K562 (cell line): Measurements from ENCODE around the gene AGGF1. TPM values are rescaled to one million over a fixed set of nuclear protein-coding genes. Genes with fewer than 3 reads are reported as not detected.

Source experiments
- ATAC-seq: fragments of 200-7000 bp; cut with Tn5 transposase; 3 replicates; pipeline ENCODE4 v1.9.1; 2020; ENCODE audit warnings: moderate library complexity
- BruUV-seq: library from RNA; stranded (reverse); fragments of 400-500 nt; replicated peaks from 2 replicates; lab custom pipeline; 2021; lab: Mats Ljungman, UMichigan
- CTCF ChIA-PET: fragments of 300-600 bp; formaldehyde crosslinking; extraction: SDS; loops from one replicate; lab custom pipeline; 2021; ENCODE audit warnings: low intra/inter-chr PET ratio; lab: Yijun Ruan, JAX
- POLR2A ChIA-PET: fragments of 300-600, 350-650 bp; sonication (Branson Sonifier 250); formaldehyde crosslinking; extraction: SDS; loops from one replicate; lab custom pipeline; 2021; ENCODE audit warnings: antibody characterized with exemption, inconsistent platforms; lab: Yijun Ruan, JAX
- DNase-seq, 4 experiments: peaks; one replicate each; pipeline versions ENCODE4 v3.0.0 to v3.0.0-alpha.2; 2011 to 2018; ENCODE audit warnings: low spot score in 3 of 4, mixed read lengths in 3 of 4; ENCODE audit errors: extremely low read depth in 1 of 4
- FAIRE-seq: peaks from 2 replicates; lab custom pipeline; 2011; peaks lifted over from hg19 to GRCh38; lab: Jason Lieb, UNC
- H2AFZ ChIP-seq: 2 replicates; pipeline ENCODE4 v1.6.0; 2011; ENCODE audit warnings: low read depth, low read length, control low read depth, inconsistent platforms
- H3K27ac ChIP-seq: fragments of 200-600 bp; 3 replicates; pipeline ENCODE4 v1.8.0; 2011; ENCODE audit warnings: low read depth, mild to moderate bottlenecking, control low read depth, inconsistent platforms, low read length, moderate library complexity, mixed read lengths; ENCODE audit errors: extremely low read depth
- H3K27me3 ChIP-seq, 2 experiments: fragments of 300-600 bp in 1 of 2; 2 replicates in 1 of 2; 3 replicates in 1 of 2; pipeline versions ENCODE4 v1.6.0 to v1.8.0; 2011; ENCODE audit warnings: inconsistent platforms in 2 of 2, low read length in 2 of 2, mild to moderate bottlenecking in 1 of 2, mixed read lengths in 1 of 2, moderate library complexity in 1 of 2; ENCODE audit not compliant: control insufficient read depth in 2 of 2, insufficient read depth in 2 of 2
- H3K36me3 ChIP-seq: fragments of 300-600 bp; 3 replicates; pipeline ENCODE4 v1.8.0; 2011; ENCODE audit warnings: mild to moderate bottlenecking, low read length, inconsistent platforms; ENCODE audit not compliant: control insufficient read depth, insufficient read depth
- H3K4me1 ChIP-seq, 2 experiments: fragments of 200-600 bp in 1 of 2; replicated peaks in 1 of 2; 2 replicates in 1 of 2; 3 replicates in 1 of 2; pipeline versions ENCODE4 v1.5.1 to v1.8.0; 2011; ENCODE audit warnings: inconsistent platforms in 2 of 2, low read length in 2 of 2, mild to moderate bottlenecking in 1 of 2, mixed read lengths in 1 of 2, moderate library complexity in 1 of 2; ENCODE audit not compliant: control insufficient read depth in 2 of 2, insufficient read depth in 2 of 2
- H3K4me2 ChIP-seq: 2 replicates; pipeline ENCODE4 v1.6.1; 2011; ENCODE audit warnings: low read length, control low read depth, inconsistent platforms, mixed read lengths; ENCODE audit not compliant: insufficient read depth
- H3K4me3 ChIP-seq: fragments of 200-600 bp; sonication (generic), shearing (Covaris generic); 2 replicates; pipeline ENCODE4 v1.5.1; 2016; ENCODE audit warnings: control low read depth, inconsistent platforms
- H3K79me2 ChIP-seq: fragments of 200-600 bp; 3 replicates; pipeline ENCODE4 v1.8.0; 2011; ENCODE audit warnings: low read length, inconsistent platforms; ENCODE audit not compliant: control insufficient read depth, insufficient read depth
- H3K9ac ChIP-seq, 2 experiments: 2 replicates each; pipeline versions ENCODE4 v1.6.0 to v1.6.1; 2011; ENCODE audit warnings: low read depth in 2 of 2, low read length in 2 of 2, control low read depth in 1 of 2, inconsistent platforms in 1 of 2, mild to moderate bottlenecking in 1 of 2, mixed read lengths in 1 of 2; ENCODE audit not compliant: insufficient read depth in 1 of 2
- H3K9me1 ChIP-seq: one replicate; pipeline ENCODE4 v1.6.0; 2011; ENCODE audit warnings: inconsistent platforms, mild to moderate bottlenecking, low read length, moderate library complexity; ENCODE audit not compliant: control insufficient read depth, insufficient read depth
- H3K9me3 ChIP-seq: replicated peaks from 2 replicates; pipeline ENCODE4 v1.5.1; 2011; ENCODE audit warnings: low read depth, low read length, inconsistent platforms; ENCODE audit not compliant: control insufficient read depth, insufficient read depth
- H4K20me1 ChIP-seq: replicated peaks from 2 replicates; pipeline ENCODE4 v1.6.1; 2011; ENCODE audit warnings: low read length, inconsistent platforms, mixed read lengths; ENCODE audit not compliant: control insufficient read depth, insufficient read depth
- CTCF ChIP-seq, 3 experiments: IDR thresholded peaks in 2 of 3; conservative IDR thresholded peaks in 1 of 3; 2 replicates each; pipeline ENCODE4 v1.5.1; 2011 to 2012; ENCODE audit warnings: low read length in 3 of 3, mild to moderate bottlenecking in 3 of 3, control low read depth in 2 of 3, improper control_type of control experiment in 1 of 3, inconsistent platforms in 1 of 3, low read depth in 1 of 3, mixed read lengths in 1 of 3, moderate library complexity in 1 of 3; ENCODE audit not compliant: insufficient read depth in 2 of 3
- FOXA1 ChIP-seq: fragments of 450-650 bp; IDR thresholded peaks from 2 replicates; pipeline ENCODE4 v1.6.1; 2016; ENCODE audit warnings: mild to moderate bottlenecking, borderline replicate concordance
- HCFC1 ChIP-seq: IDR thresholded peaks from 2 replicates; pipeline ENCODE4 v1.6.1; 2012; ENCODE audit warnings: low read depth, low read length, improper control_type of control experiment
- PURB ChIP-seq: sonication (generic); formaldehyde crosslinking; IDR thresholded peaks from 2 replicates; pipeline ENCODE4 v1.9.0; 2021; ENCODE audit warnings: low read depth, mild to moderate bottlenecking, missing genetic modification reagents
- RNF219 ChIP-seq: fragments of 250-450 bp; sonication (Bioruptor Pico); IDR thresholded peaks from 2 replicates; pipeline ENCODE4 v1.5.0; 2022; ENCODE audit warnings: mild to moderate bottlenecking
- SETDB1 ChIP-seq: IDR thresholded peaks from one replicate; pipeline ENCODE4 v1.6.1; 2012; ENCODE audit warnings: low read length, control low read depth, inconsistent platforms
- TOE1 ChIP-seq, 2 experiments: fragments of 450-650 bp in 1 of 2; sonication (generic) in 1 of 2; formaldehyde crosslinking in 1 of 2; IDR thresholded peaks; 2 replicates each; pipeline versions ENCODE4 v1.7.1 to v1.8.0; 2016 to 2022; ENCODE audit warnings: borderline replicate concordance in 2 of 2, mild to moderate bottlenecking in 2 of 2, antibody characterized with exemption in 1 of 2, inconsistent platforms in 1 of 2, low read depth in 1 of 2, missing genetic modification reagents in 1 of 2, moderate library complexity in 1 of 2
- ZSCAN29 ChIP-seq: fragments of 450-650 bp; IDR thresholded peaks from 2 replicates; pipeline ENCODE4 v1.6.1; 2017
- WGBS: fragments of 100-300 bp; shearing (Covaris generic); methylation state at CpG from one replicate; pipeline ENCODE4 v1.1.6; 2016; ENCODE audit warnings: low coverage, mixed read lengths; ENCODE audit not compliant: insufficient coverage; ENCODE audit errors: missing lambda C conversion rate; 5-methylcytosine and 5-hydroxymethylcytosine counted together
- in situ Hi-C: fragments of 300-500 bp; cut with MboI; formaldehyde crosslinking; loops from 4 replicates; pipeline ENCODE4 v1.15.0; 2018; ENCODE audit warnings: inconsistent platforms, mixed read lengths
- intact Hi-C: fragments of 100-400 bp; cut with micrococcal nuclease; formaldehyde crosslinking; loops from 2 replicates; pipeline ENCODE4 v1.14.2; 2022
- polyA plus RNA-seq, 8 experiments: library from polyadenylated mRNA; depleted of rRNA in 4 of 8; stranded (reverse) in 5 of 8; unstranded in 3 of 8; fragments of >200 nt; fragmentation: Nextera tagmentation in 2 of 8; fragmentation: Illumina TruSeq in 1 of 8; extraction: Ambion mirVana in 2 of 8; extraction: Trizol in 1 of 8; gene quantifications; 2 replicates each; pipeline versions ENCODE4 v1.2.1 to v1.2.3, GENCODE V29; 2011 to 2014; ENCODE audit warnings: inconsistent platforms in 1 of 8, missing spikeins in 1 of 8
- total RNA-seq, 7 experiments: library from RNA; depleted of rRNA in 6 of 7; stranded (reverse); fragments of >200 nt in 6 of 7; fragmentation: Illumina TruSeq in 2 of 7; extraction: Trizol in 2 of 7; gene quantifications; 2 replicates each; pipeline versions ENCODE4 v1.2.1 to v1.2.3, GENCODE V29; 2011 to 2021; ENCODE audit warnings: low replicate concordance in 1 of 7

AGGF1 gene
- total and polyA plus RNA-seq, 9 of the 15 experiments (the other 6 are each of a cell fraction or from before 2014, with no cell fraction given) = 5.2 to 20.4 (median 13.4) TPM

GRCh38 chr5:77046416-77047073, 16.3 kb downstream of the AGGF1 start (continued):
- TF ChIP-seq PURB (CRISPR knock-in tag) (no peak), FOXA1 (no peak), SETDB1 (no peak), RNF219 (no peak), TOE1 (IDR thresholded peaks at IDR 0.05; ENCODE audit: borderline replicate concordance) (no peak), TOE1 (CRISPR knock-in tag; IDR thresholded peaks at IDR 0.05; ENCODE audit: borderline replicate concordance, low read depth) (no peak), ZSCAN29 (no peak)

GRCh38 chr5:77064040-77064439, 33.8 kb downstream of the AGGF1 start:
- H3K27me3 ChIP-seq = no peaks in the 10 kb centered on the region
- ATAC-seq (no peak), DNase-seq (no peak)
- no peaks in the 10 kb centered on the region for H3K4me1 ChIP-seq
- H3K79me2 ChIP-seq = peaks cover 2% of the 10 kb centered on the region; the same call in 1 of the 3 replicates
- POLR2A ChIA-PET = interaction anchor here (0.7 kb wide), 1 partner anchor 851 kb away, joined by 3 read pairs; no protein-coding TSS in a partner anchor
- no peaks in the 10 kb centered on the region for H3K9me3 ChIP-seq
- H3K9ac ChIP-seq = no peak overlapping the region
- H3K4me2 ChIP-seq = no peak overlapping the region
- WGBS = 82% methylated on average over 3 of the region's 3 CpGs
- BruUV-seq = no TSS peak
- CTCF ChIA-PET = no interaction called here
- TF ChIP-seq CTCF (IDR thresholded peaks at IDR 0.05 in 2 of 3, conservative IDR thresholded peaks at IDR 0.05 in 1 of 3; ENCODE audit: insufficient read depth in 2 of 3, low read depth in 1 of 3, low read length in 3 of 3) = 0 out of 6 replicates have a peak, but pooled peaks of 1 of the 3 experiments have one; percentile 5
- no peak for TF ChIP-seq HCFC1
- TF ChIP-seq, all 486 proteins: peak for 1
- FAIRE-seq = no peak
- no peaks in the 10 kb centered on the region for H3K9me1 ChIP-seq
- intact Hi-C loops = no loop called here
- peaks cover 52% of the 10 kb centered on the region for H3K36me3 ChIP-seq
- no peak overlapping the region for H3K27ac ChIP-seq
- H3K4me3 ChIP-seq = no peak overlapping the region
- in situ Hi-C loops = no loop called here
- no peak overlapping the region for H2AFZ ChIP-seq
- no peaks in the 10 kb centered on the region for H4K20me1 ChIP-seq
